Parathyroid adenoma (tissue), 2 donors: ENCODE measurements around the gene C4orf50.

Experiments
- H2AFZ ChIP-seq: fragments of 300-600 bp; sonication (generic); one replicate; pipeline ENCODE4 v1.7.0; 2017; ENCODE audit warnings: antibody characterized with exemption, mild to moderate bottlenecking
- H3K27ac ChIP-seq: fragments of 300-600 bp; sonication (generic); one replicate; pipeline ENCODE4 v1.7.0; 2017
- H3K27me3 ChIP-seq: fragments of 300-600 bp; sonication (generic); one replicate; pipeline ENCODE4 v1.7.0; 2017; ENCODE audit warnings: low read length; ENCODE audit not compliant: control insufficient read depth, insufficient read depth
- H3K36me3 ChIP-seq: fragments of 300-600 bp; sonication (generic); one replicate; pipeline ENCODE4 v1.7.0; 2017; ENCODE audit warnings: low read length; ENCODE audit not compliant: control insufficient read depth, insufficient read depth
- H3K4me1 ChIP-seq: fragments of 300-600 bp; sonication (generic); one replicate; pipeline ENCODE4 v1.7.0; 2017; ENCODE audit warnings: control low read depth
- H3K4me2 ChIP-seq: fragments of 300-600 bp; sonication (generic); one replicate; pipeline ENCODE4 v1.7.0; 2017; ENCODE audit warnings: low read length
- H3K4me3 ChIP-seq: fragments of 300-600 bp; sonication (generic); one replicate; pipeline ENCODE4 v1.7.0; 2017; ENCODE audit warnings: low read depth, low read length
- H3K79me2 ChIP-seq: fragments of 300-600 bp; sonication (generic); one replicate; pipeline ENCODE4 v1.7.0; 2017; ENCODE audit warnings: control low read depth
- H3K9ac ChIP-seq: fragments of 300-600 bp; sonication (generic); one replicate; pipeline ENCODE4 v1.7.0; 2017; ENCODE audit warnings: mild to moderate bottlenecking
- H3K9me3 ChIP-seq: fragments of 300-600 bp; sonication (generic); one replicate; pipeline ENCODE4 v1.7.0; 2017; ENCODE audit warnings: low read length; ENCODE audit not compliant: control insufficient read depth
- CTCF ChIP-seq: fragments of 300-600 bp; sonication (generic); IDR thresholded peaks from one replicate; pipeline ENCODE4 v1.7.0; 2017; ENCODE audit warnings: antibody characterized with exemption, mild to moderate bottlenecking
- donor health status: primary hyperparathyroidism.

The C4orf50 gene

GRCh38 chr4:5893591-5893990 is 124.6 kb downstream of the C4orf50 start:
- no peak overlapping the region for H3K9ac ChIP-seq

GRCh38 chr4:5893004-5893580 is 125.1 kb downstream of the C4orf50 start, which contains the start of gene CRMP1:
TSS of gene CRMP1 (minus strand) at chr4:5893086. CDS start at chr4:5892969, 117 bp downstream.
- peaks cover 5% of the 10 kb centered on the region for H3K27me3 ChIP-seq
- no peak within 1 kb of the TSS for H3K4me2 ChIP-seq
- no peak within 1 kb of the TSS for H2AFZ ChIP-seq
- no peak within 1 kb of the TSS for H3K4me3 ChIP-seq
- H3K9me3 ChIP-seq: no peaks in the 10 kb centered on the region
- H3K36me3 ChIP-seq: no peaks in the 10 kb centered on the region
- H3K79me2 ChIP-seq: no peaks in the 10 kb centered on the region
- no peak within 1 kb of the TSS for H3K27ac ChIP-seq
- H3K4me1 ChIP-seq: no peaks in the 10 kb centered on the region
- H3K9ac ChIP-seq: no peak within 1 kb of the TSS
- TF ChIP-seq CTCF: no peak

More at GRCh38 chr4:5893591-5893990, 124.6 kb downstream of the C4orf50 start:
- no peaks in the 10 kb centered on the region for H3K79me2 ChIP-seq
- no peaks in the 10 kb centered on the region for H3K9me3 ChIP-seq
- H3K4me3 ChIP-seq: no peak overlapping the region
- no peak overlapping the region for H3K27ac ChIP-seq
- no peak overlapping the region for H2AFZ ChIP-seq
- no peaks in the 10 kb centered on the region for H3K36me3 ChIP-seq
- no peaks in the 10 kb centered on the region for H3K4me1 ChIP-seq
- peaks cover 5% of the 10 kb centered on the region for H3K27me3 ChIP-seq
- H3K4me2 ChIP-seq: no peak overlapping the region
- no peak for TF ChIP-seq CTCF

GRCh38 chr4:5892323-5893003 is 125.8 kb downstream of the C4orf50 start:
- no peaks in the 10 kb centered on the region for H3K4me1 ChIP-seq
- H3K9ac ChIP-seq: no peak overlapping the region
- no peak overlapping the region for H3K4me2 ChIP-seq
- peaks cover 5% of the 10 kb centered on the region for H3K27me3 ChIP-seq
- no peaks in the 10 kb centered on the region for H3K79me2 ChIP-seq
- no peaks in the 10 kb centered on the region for H3K36me3 ChIP-seq
- H3K27ac ChIP-seq: no peak overlapping the region
- H3K9me3 ChIP-seq: no peaks in the 10 kb centered on the region
- no peak for TF ChIP-seq CTCF
- no peak overlapping the region for H3K4me3 ChIP-seq
- no peak overlapping the region for H2AFZ ChIP-seq

- Histone ChIP-seq H3K4me2 (no peak overlapping the region), H3K27me3 (peaks cover 5% of the 10 kb centered on the region), H3K79me2 (no peaks in the 10 kb centered on the region), H3K4me3 (no peak overlapping the region), H3K36me3 (no peaks in the 10 kb centered on the region), H3K9ac (no peak overlapping the region), H3K27ac (no peak overlapping the region), H3K4me1 (no peaks in the 10 kb centered on the region), H3K9me3 (no peaks in the 10 kb centered on the region), H2AFZ (no peak overlapping the region)
- no peak for TF ChIP-seq CTCF
Observed at GRCh38 chr4:5891563-5892322, 126.5 kb downstream of the C4orf50 start.
